Activated T-helper 2 cell treated with anti-CD3 and anti-CD28 coated beads, Interferon-gamma antibody, Interleukin-2, Interleukin-4, amounts not matched to agents 10 μg/mL and 5 μg/mL and 100 μg/mL, durations not matched to agents 14 hours and 24 hours and 36 hours (primary cell): ENCODE results near the gene CDC42EP1. TPM values are rescaled to one million over a fixed set of nuclear protein-coding genes. Genes with fewer than 3 reads are reported as not detected.
A peak's percentile ranks its signal among the peaks of the same experiment; 100 is the strongest.
"Not testable (repeated sequence)": the region's sequence is repeated elsewhere in the genome, so short reads cannot be mapped to it uniquely, and the experiment has no call there.

Source experiments
- DNase-seq: peaks from one replicate; pipeline ENCODE4 v3.0.0; 2021; ENCODE audit warnings: low spot score
- H3K27ac Mint-ChIP-seq: one replicate; pipeline ENCODE4 v1.8.0; 2021; ENCODE audit warnings: mixed read lengths
- H3K27me3 Mint-ChIP-seq: one replicate; pipeline ENCODE4 v1.8.0; 2021; ENCODE audit warnings: low read depth, mixed read lengths
- H3K36me3 Mint-ChIP-seq: one replicate; pipeline ENCODE4 v1.8.0; 2021; ENCODE audit warnings: low read depth, mixed read lengths
- H3K4me1 Mint-ChIP-seq: one replicate; pipeline ENCODE4 v1.8.0; 2021; ENCODE audit warnings: low read depth, mixed read lengths
- H3K4me3 Mint-ChIP-seq: one replicate; pipeline ENCODE4 v1.8.0; 2021; ENCODE audit warnings: low read depth, mild to moderate bottlenecking, moderate library complexity, mixed read lengths
- H3K9me3 Mint-ChIP-seq: one replicate; pipeline ENCODE4 v1.8.0; 2021; ENCODE audit warnings: mixed read lengths
- intact Hi-C: fragments of 100-400 bp; cut with micrococcal nuclease; formaldehyde crosslinking; loops from one replicate; pipeline ENCODE4 v1.15.1; 2023
- total RNA-seq: library from RNA; stranded (reverse); gene quantifications from 2 replicates; pipeline ENCODE4 v1.2.3, GENCODE V29; 2022

Gene CDC42EP1
- total RNA-seq, 1 donor from 2014 or later, result 1.1 TPM

GRCh38 chr22:37542959-37543358, 17.3 kb upstream of the CDC42EP1 start:
- Mint-ChIP-seq H3K4me1 (peaks cover 36% of the 10 kb centered on the region), H3K27ac (no peak overlapping the region), H3K36me3 (no peaks in the 10 kb centered on the region), H3K27me3 (peaks cover 14% of the 10 kb centered on the region), H3K9me3 (no peaks in the 10 kb centered on the region), H3K4me3 (no peak overlapping the region)
- intact Hi-C loops, result no loop called here
- no peak for DNase-seq

- Mint-ChIP-seq H3K36me3 (no peaks in the 10 kb centered on the region), H3K4me3 (no peak overlapping the region), H3K9me3 (no peaks in the 10 kb centered on the region), H3K27me3 (peaks cover 8% of the 10 kb centered on the region), H3K4me1 (peaks cover 25% of the 10 kb centered on the region), H3K27ac (no peak overlapping the region)
- intact Hi-C loops, result loop anchor here (1.0 kb wide), 2 partner anchors 16 to 22 kb away; no protein-coding TSS in a partner anchor
- peak; percentile 39 for DNase-seq
Observed at GRCh38 chr22:37544955-37545702, 15.2 kb upstream of the CDC42EP1 start.

- H3K36me3 Mint-ChIP-seq, result no peaks in the 10 kb centered on the region
- H3K27ac Mint-ChIP-seq, result no peak overlapping the region
- intact Hi-C loops, result loop anchor here (1.0 kb wide), 2 partner anchors 15 to 21 kb away; no protein-coding TSS in a partner anchor
- no peaks in the 10 kb centered on the region for H3K9me3 Mint-ChIP-seq
- no peak overlapping the region for H3K4me3 Mint-ChIP-seq
- DNase-seq, result no peak
- H3K4me1 Mint-ChIP-seq, result peaks cover 17% of the 10 kb centered on the region
- peaks cover 2% of the 10 kb centered on the region for H3K27me3 Mint-ChIP-seq
Observed at GRCh38 chr22:37545703-37546436, 14.4 kb upstream of the CDC42EP1 start.

GRCh38 chr22:37546437-37547250, 13.6 kb upstream of the CDC42EP1 start:
- Mint-ChIP-seq H3K27me3 (peaks cover 9% of the 10 kb centered on the region), H3K36me3 (no peaks in the 10 kb centered on the region), H3K9me3 (no peaks in the 10 kb centered on the region), H3K4me1 (peaks cover 13% of the 10 kb centered on the region), H3K4me3 (no peak overlapping the region), H3K27ac (no peak overlapping the region)
- DNase-seq, result no peak
- intact Hi-C loops, result no loop called here

GRCh38 chr22:37547251-37547741, 13.0 kb upstream of the CDC42EP1 start:
- Mint-ChIP-seq H3K36me3 (no peaks in the 10 kb centered on the region), H3K9me3 (no peaks in the 10 kb centered on the region), H3K27ac (no peak overlapping the region), H3K4me1 (peaks cover 7% of the 10 kb centered on the region), H3K27me3 (peaks cover 10% of the 10 kb centered on the region), H3K4me3 (no peak overlapping the region)
- intact Hi-C loops, result no loop called here
- no peak for DNase-seq

- no peak for DNase-seq
- Mint-ChIP-seq H3K27me3 (peaks cover 21% of the 10 kb centered on the region), H3K36me3 (no peaks in the 10 kb centered on the region), H3K4me1 (peaks cover 7% of the 10 kb centered on the region), H3K4me3 (no peak overlapping the region), H3K9me3 (no peaks in the 10 kb centered on the region), H3K27ac (no peak overlapping the region)
- intact Hi-C loops, result no loop called here
Observed at GRCh38 chr22:37549704-37550059, 10.6 kb upstream of the CDC42EP1 start.

- H3K27me3 Mint-ChIP-seq, result peaks cover 23% of the 10 kb centered on the region
- H3K9me3 Mint-ChIP-seq, intact Hi-C loops, H3K36me3 Mint-ChIP-seq, H3K4me3 Mint-ChIP-seq, H3K27ac Mint-ChIP-seq, H3K4me1 Mint-ChIP-seq, DNase-seq: not testable (repeated sequence)
Observed at GRCh38 chr22:37550921-37551320, 9.4 kb upstream of the CDC42EP1 start.

- peaks cover 31% of the 10 kb centered on the region for H3K27me3 Mint-ChIP-seq
- no peak for DNase-seq
- no peaks in the 10 kb centered on the region for H3K36me3 Mint-ChIP-seq
- H3K4me1 Mint-ChIP-seq, result no peaks in the 10 kb centered on the region
- no peak overlapping the region for H3K27ac Mint-ChIP-seq
- no peak overlapping the region for H3K4me3 Mint-ChIP-seq
- intact Hi-C loops, result no loop called here
- no peaks in the 10 kb centered on the region for H3K9me3 Mint-ChIP-seq
Observed at GRCh38 chr22:37551981-37552380, 8.3 kb upstream of the CDC42EP1 start.

- Mint-ChIP-seq H3K36me3 (no peaks in the 10 kb centered on the region), H3K27me3 (peaks cover 37% of the 10 kb centered on the region), H3K27ac (no peak overlapping the region)
Observed at GRCh38 chr22:37552524-37553163, 7.6 kb upstream of the CDC42EP1 start.

GRCh38 chr22:37553725-37554124, 6.6 kb upstream of the CDC42EP1 start:
- no peaks in the 10 kb centered on the region for H3K4me1 Mint-ChIP-seq
- intact Hi-C loops, result no loop called here
- no peaks in the 10 kb centered on the region for H3K9me3 Mint-ChIP-seq
- H3K36me3 Mint-ChIP-seq, result no peaks in the 10 kb centered on the region
- H3K27ac Mint-ChIP-seq, result no peak overlapping the region
- DNase-seq, result no peak
- H3K4me3 Mint-ChIP-seq, result no peak overlapping the region
- peaks cover 46% of the 10 kb centered on the region for H3K27me3 Mint-ChIP-seq

More at GRCh38 chr22:37552524-37553163, 7.6 kb upstream of the CDC42EP1 start:
- no peak for DNase-seq
- Mint-ChIP-seq H3K4me1 (no peaks in the 10 kb centered on the region), H3K4me3 (no peak overlapping the region), H3K9me3 (no peaks in the 10 kb centered on the region)
- intact Hi-C loops, result no loop called here

- no peaks in the 10 kb centered on the region for H3K9me3 Mint-ChIP-seq
- intact Hi-C loops, result no loop called here
- H3K27ac Mint-ChIP-seq, result no peak overlapping the region
- peaks cover 57% of the 10 kb centered on the region for H3K27me3 Mint-ChIP-seq
- no peaks in the 10 kb centered on the region for H3K4me1 Mint-ChIP-seq
- no peak overlapping the region for H3K4me3 Mint-ChIP-seq
- H3K36me3 Mint-ChIP-seq, result no peaks in the 10 kb centered on the region
- no peak for DNase-seq
Observed at GRCh38 chr22:37555029-37555428, 5.3 kb upstream of the CDC42EP1 start.

- Mint-ChIP-seq H3K4me1 (peaks cover 3% of the 10 kb centered on the region), H3K27me3 (peaks cover 52% of the 10 kb centered on the region), H3K36me3 (no peaks in the 10 kb centered on the region), H3K4me3 (no peak overlapping the region), H3K9me3 (no peaks in the 10 kb centered on the region), H3K27ac (no peak overlapping the region)
- intact Hi-C loops, result no loop called here
- no peak for DNase-seq
Observed at GRCh38 chr22:37556710-37557109, 3.6 kb upstream of the CDC42EP1 start.
